Stomach smooth muscle (tissue), 2 donors: Measurements from ENCODE around the gene ADAP1.

ENCODE experiments used
- H3K27ac ChIP-seq: one replicate; pipeline ENCODE4 v1.7.0; 2013; ENCODE audit warnings: mild to moderate bottlenecking, low read length, inconsistent platforms
- H3K27me3 ChIP-seq, 2 donors: one replicate each; pipeline ENCODE4 v1.7.0; 2013; ENCODE audit warnings: low read length in 2 of 2; ENCODE audit not compliant: insufficient read depth in 2 of 2, control insufficient read depth in 1 of 2
- H3K36me3 ChIP-seq, 2 donors: one replicate each; pipeline ENCODE4 v1.7.0; 2013; ENCODE audit warnings: low read length in 2 of 2; ENCODE audit not compliant: control insufficient read depth in 2 of 2, insufficient read depth in 2 of 2
- H3K4me1 ChIP-seq: one replicate; pipeline ENCODE4 v1.7.0; 2013; ENCODE audit warnings: low read length; ENCODE audit not compliant: control insufficient read depth, insufficient read depth
- H3K4me3 ChIP-seq, 2 donors: one replicate each; pipeline ENCODE4 v1.7.0; 2013; ENCODE audit warnings: low read length in 2 of 2
- H3K9ac ChIP-seq, 2 donors: one replicate each; pipeline ENCODE4 v1.7.0; 2013; ENCODE audit warnings: low read length in 2 of 2, mild to moderate bottlenecking in 1 of 2
- H3K9me3 ChIP-seq, 2 donors: one replicate each; pipeline ENCODE4 v1.7.0; 2013; ENCODE audit warnings: low read length in 2 of 2; ENCODE audit not compliant: control insufficient read depth in 2 of 2
- donor health status: healthy.
- donor health status: Pancreatic carcinoma.

The ADAP1 gene

GRCh38 chr7:922334-923107 lies 32.0 kb downstream of the ADAP1 start:
- peaks cover 18% of the 10 kb centered on the region for H3K4me1 ChIP-seq
- no peak overlapping the region for H3K27ac ChIP-seq
- H3K4me3 ChIP-seq: no peak overlapping the region
- H3K27me3 ChIP-seq: no peaks in the 10 kb centered on the region
- peaks cover 0 to 4% of the 10 kb centered on the region in 2 donors for H3K36me3 ChIP-seq
- no peaks in the 10 kb centered on the region for H3K9me3 ChIP-seq
- H3K9ac ChIP-seq: no peak overlapping the region

- Histone ChIP-seq H3K4me1 (peaks cover 19% of the 10 kb centered on the region), H3K27me3 (no peaks in the 10 kb centered on the region), H3K36me3 (peaks cover 0 to 4% of the 10 kb centered on the region in 2 donors), H3K4me3 (no peak overlapping the region), H3K9me3 (no peaks in the 10 kb centered on the region), H3K9ac (no peak overlapping the region), H3K27ac (no peak overlapping the region)
Measured at GRCh38 chr7:921581-922333, 32.7 kb downstream of the ADAP1 start.

- no peaks in the 10 kb centered on the region for H3K9me3 ChIP-seq
- no peak overlapping the region for H3K4me3 ChIP-seq
- H3K9ac ChIP-seq: no peak overlapping the region
- no peak overlapping the region for H3K27ac ChIP-seq
- no peaks in the 10 kb centered on the region for H3K27me3 ChIP-seq
- peaks cover 26% of the 10 kb centered on the region for H3K4me1 ChIP-seq
- H3K36me3 ChIP-seq: peaks cover 0 to 4% of the 10 kb centered on the region in 2 donors
Measured at GRCh38 chr7:921071-921461, 33.4 kb downstream of the ADAP1 start.

- Histone ChIP-seq H3K4me1 (peaks cover 24% of the 10 kb centered on the region), H3K27me3 (no peaks in the 10 kb centered on the region), H3K9ac (no peak overlapping the region), H3K36me3 (peaks cover 0 to 4% of the 10 kb centered on the region in 2 donors), H3K27ac (no peak overlapping the region), H3K9me3 (no peaks in the 10 kb centered on the region), H3K4me3 (no peak overlapping the region)
Measured at GRCh38 chr7:920351-921070, 34.0 kb downstream of the ADAP1 start.

GRCh38 chr7:919924-920341 lies 34.5 kb downstream of the ADAP1 start:
- peaks cover 22% of the 10 kb centered on the region for H3K4me1 ChIP-seq
- H3K36me3 ChIP-seq: peaks cover 0 to 4% of the 10 kb centered on the region in 2 donors
- H3K9ac ChIP-seq: no peak overlapping the region
- no peaks in the 10 kb centered on the region for H3K9me3 ChIP-seq
- H3K4me3 ChIP-seq: no peak overlapping the region
- no peaks in the 10 kb centered on the region for H3K27me3 ChIP-seq
- no peak overlapping the region for H3K27ac ChIP-seq

GRCh38 chr7:919114-919442 lies 35.4 kb downstream of the ADAP1 start:
- Histone ChIP-seq H3K4me1 (peaks cover 21% of the 10 kb centered on the region), H3K27ac (no peak overlapping the region), H3K27me3 (no peaks in the 10 kb centered on the region), H3K9me3 (no peaks in the 10 kb centered on the region), H3K9ac (no peak overlapping the region), H3K4me3 (no peak overlapping the region), H3K36me3 (peaks cover 0 to 4% of the 10 kb centered on the region in 2 donors)

- Histone ChIP-seq H3K9ac (no peak overlapping the region), H3K4me1 (peaks cover 21% of the 10 kb centered on the region), H3K27me3 (no peaks in the 10 kb centered on the region)
Measured at GRCh38 chr7:918441-919113, 35.9 kb downstream of the ADAP1 start.

GRCh38 chr7:918118-918425 lies 36.4 kb downstream of the ADAP1 start:
- Histone ChIP-seq H3K27ac (no peak overlapping the region), H3K4me3 (no peak overlapping the region), H3K9ac (no peak overlapping the region), H3K36me3 (peaks cover 0 to 4% of the 10 kb centered on the region in 2 donors), H3K9me3 (no peaks in the 10 kb centered on the region), H3K4me1 (peaks cover 21% of the 10 kb centered on the region), H3K27me3 (no peaks in the 10 kb centered on the region)

More at GRCh38 chr7:918441-919113, 35.9 kb downstream of the ADAP1 start:
- H3K36me3 ChIP-seq: peaks cover 0 to 4% of the 10 kb centered on the region in 2 donors
- no peak overlapping the region for H3K27ac ChIP-seq
- H3K9me3 ChIP-seq: no peaks in the 10 kb centered on the region
- H3K4me3 ChIP-seq: no peak overlapping the region

- Histone ChIP-seq H3K9ac (no peak overlapping the region), H3K4me3 (no peak overlapping the region), H3K27ac (no peak overlapping the region)
Measured at GRCh38 chr7:917255-918117, 37.0 kb downstream of the ADAP1 start.

More at GRCh38 chr7:917255-918117, 37.0 kb downstream of the ADAP1 start:
- Histone ChIP-seq H3K4me1 (peaks cover 21% of the 10 kb centered on the region), H3K27me3 (no peaks in the 10 kb centered on the region), H3K9me3 (no peaks in the 10 kb centered on the region), H3K36me3 (peaks cover 0 to 4% of the 10 kb centered on the region in 2 donors)
